RCC 7860 (cell line): Measurements from ENCODE around the gene LPAR1.

Experiments used
- DNase-seq: peaks from one replicate; pipeline ENCODE4 v3.0.0-alpha.2; 2015; ENCODE audit warnings: low spot score
- FAIRE-seq: peaks from 2 replicates; lab custom pipeline; 2012; peaks lifted over from hg19 to GRCh38; lab: Jason Lieb, UNC

LPAR1 gene

DNA sequence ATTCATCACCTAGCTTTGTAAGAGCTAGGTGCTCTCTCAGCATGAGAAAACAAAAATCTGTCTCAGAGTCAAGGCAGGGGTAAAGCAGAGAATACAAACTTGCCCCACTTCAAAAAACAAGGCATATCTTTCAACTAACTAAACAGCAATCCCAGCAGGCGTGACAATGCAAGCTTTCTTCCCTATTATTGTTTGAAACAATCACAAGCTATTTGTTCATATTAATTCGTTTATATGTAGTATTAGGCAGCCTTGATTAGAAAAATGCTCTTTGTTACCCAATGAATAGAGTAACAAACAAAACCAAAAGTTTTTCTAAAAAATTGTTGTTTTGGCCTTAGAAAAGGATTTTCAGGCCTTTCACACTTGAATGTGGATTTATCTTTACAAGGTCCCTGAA is 71.1 kb downstream of the LPAR1 start:
- FAIRE-seq (no peak), DNase-seq (no peak)

DNA sequence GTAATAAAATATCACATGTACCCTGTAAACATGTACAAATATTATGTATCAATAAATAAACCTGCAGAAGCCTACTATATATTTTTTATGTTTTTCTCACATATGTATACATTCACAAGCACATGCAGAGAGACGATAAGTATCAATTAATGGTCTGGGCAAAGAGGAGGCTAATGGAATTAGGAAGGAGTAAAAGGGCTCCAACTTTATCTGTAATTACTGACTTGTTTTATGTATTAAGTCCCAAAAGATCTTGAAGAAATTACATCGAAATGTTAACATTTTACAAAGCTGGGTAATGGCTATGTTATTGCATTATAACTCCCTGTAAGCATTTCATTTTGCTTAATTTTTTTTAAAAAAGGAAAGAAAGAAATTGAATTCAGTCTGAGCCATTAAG is 78.0 kb downstream of the LPAR1 start:
- DNase-seq (no peak), FAIRE-seq (no peak)

DNA sequence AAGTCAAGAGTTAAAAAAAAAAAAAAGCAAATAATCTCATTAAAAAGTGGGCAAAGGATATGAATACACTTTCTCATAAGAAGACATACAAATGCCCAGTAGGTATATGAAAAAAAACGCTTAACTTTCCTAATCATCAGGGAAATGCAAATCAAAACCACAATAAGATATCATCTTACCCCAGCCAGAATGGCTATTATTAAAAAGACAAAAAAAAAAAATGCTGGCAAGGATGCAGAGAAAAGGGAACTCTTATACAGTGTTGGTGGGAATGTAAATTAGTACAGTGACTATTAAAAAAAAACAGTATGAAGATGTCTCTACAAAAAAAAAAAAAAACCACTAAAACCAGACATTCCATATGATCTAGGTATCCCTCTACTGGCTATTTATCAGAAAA is 79.4 kb downstream of the LPAR1 start:
- DNase-seq (no peak), FAIRE-seq (no peak)

- FAIRE-seq (peak; percentile 66), DNase-seq (no peak)
These were observed 83.4 kb downstream of the LPAR1 start for GRCh38 chr9:110954822-110955291.

DNA sequence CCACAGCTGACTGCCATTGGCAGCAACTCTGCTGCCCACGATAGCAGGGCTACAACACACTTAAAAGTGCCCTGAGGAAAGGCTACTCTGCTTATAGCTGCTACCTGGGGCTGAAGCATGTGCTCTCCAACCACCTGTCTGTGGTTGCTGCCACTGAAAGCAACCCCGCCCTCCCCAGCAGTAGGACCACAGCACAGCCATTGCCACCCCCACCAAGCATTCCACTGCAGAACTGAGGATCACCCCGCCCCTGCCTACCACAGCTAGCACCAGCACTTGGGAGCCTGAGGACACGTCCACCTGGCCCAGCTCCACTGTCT is 85.8 kb downstream of the LPAR1 start:
- FAIRE-seq (no peak), DNase-seq (no peak)

DNA sequence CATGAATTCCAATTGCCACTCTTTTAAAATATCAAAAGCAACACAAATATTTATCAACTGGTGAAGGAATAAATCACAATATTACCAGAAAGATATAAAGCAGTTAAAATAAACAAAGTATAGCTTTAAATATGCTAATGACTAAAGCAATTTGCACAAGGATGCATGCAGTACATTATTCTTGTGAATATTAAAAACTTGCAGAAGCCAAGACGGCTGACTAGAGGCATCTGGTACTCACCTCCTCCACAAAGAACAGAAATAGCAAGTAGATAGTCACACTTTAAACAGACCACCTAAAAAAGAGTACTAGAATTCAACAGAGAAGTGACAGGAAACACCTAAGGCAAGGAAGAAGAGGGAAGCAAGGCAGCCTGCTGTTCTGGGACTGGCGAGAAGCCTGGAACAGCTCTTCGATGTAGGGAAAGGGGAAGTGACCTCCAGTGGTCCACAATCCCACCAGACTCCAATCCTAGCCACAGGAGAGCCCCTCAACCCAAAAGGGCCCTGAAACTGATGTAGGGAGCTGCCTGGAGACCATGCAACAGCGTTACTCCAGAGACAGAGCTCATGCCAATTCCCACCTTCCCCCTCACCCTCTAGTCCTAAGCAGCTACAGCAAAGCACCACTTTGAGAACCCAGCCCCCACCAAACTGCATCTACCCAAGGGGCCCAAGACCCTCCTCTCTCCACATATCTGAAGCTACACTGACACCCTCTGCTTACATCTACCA is 86.3 kb downstream of the LPAR1 start:
- DNase-seq (no peak), FAIRE-seq (no peak)

DNA sequence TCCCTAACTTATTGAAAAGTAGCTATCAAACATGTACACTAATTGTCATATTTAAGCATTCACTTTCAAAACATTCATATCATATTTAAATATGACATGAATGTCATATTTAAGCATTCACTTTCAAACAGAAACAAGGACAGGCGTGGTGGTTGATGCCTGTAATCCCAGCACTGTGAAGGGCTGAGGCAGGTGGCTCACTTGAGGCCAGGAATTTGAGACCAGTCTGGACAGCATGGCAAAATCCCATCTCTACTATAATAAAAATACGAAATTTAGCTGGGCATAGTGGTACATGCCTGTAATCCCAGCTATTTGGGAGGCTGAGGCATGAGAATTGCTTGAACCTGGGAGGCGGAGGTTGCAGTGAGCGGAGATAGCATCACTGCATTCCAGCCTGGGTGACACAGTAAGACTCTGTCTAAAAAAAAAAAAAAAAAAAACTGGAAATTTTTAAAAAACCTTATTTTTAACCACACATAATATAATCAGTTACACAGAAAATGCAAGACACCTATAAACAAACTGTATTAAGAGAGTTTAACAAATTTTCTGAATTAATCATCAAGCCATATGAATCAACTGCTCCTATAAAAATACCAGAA is 88.1 kb downstream of the LPAR1 start:
- FAIRE-seq, result peak; percentile 40

DNA sequence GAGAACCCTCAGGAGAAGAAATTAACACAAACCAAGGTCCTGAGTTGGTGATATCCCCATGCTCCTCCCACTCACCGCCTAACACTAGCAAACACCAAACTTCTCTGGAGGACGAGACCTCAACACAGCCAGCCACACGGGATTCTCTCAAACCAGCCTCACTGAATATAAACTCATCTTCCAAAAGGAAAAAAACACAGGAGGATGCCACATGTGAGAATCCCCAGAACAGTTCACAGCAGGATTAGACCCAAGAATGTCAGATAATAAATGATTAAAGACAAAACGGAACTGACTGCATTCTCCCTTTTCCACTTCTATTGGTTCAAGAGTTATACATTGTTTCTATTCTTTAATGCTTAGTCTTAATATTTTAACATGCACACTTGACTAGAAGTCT is 89.2 kb downstream of the LPAR1 start:
- no peak for FAIRE-seq
- no peak for DNase-seq

More for the DNA sequence above, 88.1 kb downstream of the LPAR1 start:
- no peak for DNase-seq

DNA sequence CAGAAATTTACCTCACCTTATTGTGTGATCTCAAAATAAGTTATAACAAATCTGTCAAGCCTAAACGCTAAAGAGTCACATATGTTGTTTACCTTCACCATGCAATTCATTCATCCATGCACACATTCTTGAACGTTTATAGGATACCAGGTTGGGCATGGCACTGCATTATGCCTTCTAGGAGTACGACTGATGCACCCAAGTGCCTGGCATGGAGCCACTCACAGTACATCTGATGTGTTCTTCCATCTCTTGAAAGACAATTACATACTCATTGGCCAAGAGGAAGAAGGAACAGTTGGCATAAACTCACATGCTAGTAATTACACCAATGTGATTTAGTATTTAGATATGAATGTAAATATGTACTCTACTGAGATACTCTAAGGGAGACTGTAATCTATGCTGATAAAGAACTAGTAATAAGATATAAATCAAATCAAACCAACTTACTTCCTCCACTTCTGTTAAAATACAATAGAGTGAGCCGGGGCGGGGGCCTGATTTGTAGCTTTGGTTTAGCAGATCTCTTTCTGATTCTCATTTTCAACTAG is 90.7 kb downstream of the LPAR1 start:
- no peak for FAIRE-seq

GRCh38 chr9:110942522-110942921 is 95.7 kb downstream of the LPAR1 start:
- FAIRE-seq (no peak), DNase-seq (peak; percentile 37)

More for the DNA sequence above, 90.7 kb downstream of the LPAR1 start:
- DNase-seq, result no peak

GRCh38 chr9:110940951-110941557 is 97.2 kb downstream of the LPAR1 start:
- no peak for FAIRE-seq

DNA sequence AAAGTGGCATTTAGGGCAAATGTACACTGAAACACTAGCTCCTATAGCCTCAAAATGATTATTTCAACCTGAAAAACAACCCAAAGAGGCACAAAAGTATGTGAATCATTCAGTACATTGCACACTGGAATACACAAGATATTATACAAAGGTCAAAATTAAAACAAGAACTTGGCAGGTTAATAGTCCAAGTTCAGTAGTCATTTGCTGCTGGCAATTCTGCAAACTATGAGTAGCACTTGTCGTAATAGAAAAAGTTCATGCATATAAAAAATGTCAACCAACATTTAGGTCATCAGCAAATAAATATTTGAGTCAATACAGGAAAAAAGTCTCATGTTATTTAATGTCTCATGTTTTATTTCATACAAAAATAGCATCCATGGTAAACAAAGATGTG is 98.7 kb downstream of the LPAR1 start:
- FAIRE-seq, result no peak
- DNase-seq, result no peak

More at GRCh38 chr9:110940951-110941557, 97.2 kb downstream of the LPAR1 start:
- no peak for DNase-seq

DNA sequence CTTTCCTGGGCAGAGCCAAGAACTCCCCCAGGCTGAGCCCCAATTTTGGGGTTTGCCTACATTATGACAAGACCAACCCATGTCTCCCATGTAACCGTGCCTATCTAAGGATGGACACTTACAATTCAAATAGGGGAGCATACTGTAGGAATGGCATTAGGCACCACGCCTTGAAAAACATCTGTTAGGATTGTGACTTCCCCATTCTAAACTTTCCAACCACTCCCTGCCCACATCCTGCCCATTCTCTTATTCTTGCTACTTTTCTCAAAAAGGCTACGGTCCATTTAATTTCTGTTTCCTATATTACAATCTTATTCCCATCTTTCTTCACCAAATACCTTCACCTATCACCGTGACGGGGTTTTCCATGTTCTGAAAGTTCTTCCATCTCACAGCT is 99.2 kb downstream of the LPAR1 start:
- FAIRE-seq (no peak), DNase-seq (no peak)

GRCh38 chr9:110938242-110938641 is 100.0 kb downstream of the LPAR1 start:
- FAIRE-seq, result no peak
- no peak for DNase-seq

DNA sequence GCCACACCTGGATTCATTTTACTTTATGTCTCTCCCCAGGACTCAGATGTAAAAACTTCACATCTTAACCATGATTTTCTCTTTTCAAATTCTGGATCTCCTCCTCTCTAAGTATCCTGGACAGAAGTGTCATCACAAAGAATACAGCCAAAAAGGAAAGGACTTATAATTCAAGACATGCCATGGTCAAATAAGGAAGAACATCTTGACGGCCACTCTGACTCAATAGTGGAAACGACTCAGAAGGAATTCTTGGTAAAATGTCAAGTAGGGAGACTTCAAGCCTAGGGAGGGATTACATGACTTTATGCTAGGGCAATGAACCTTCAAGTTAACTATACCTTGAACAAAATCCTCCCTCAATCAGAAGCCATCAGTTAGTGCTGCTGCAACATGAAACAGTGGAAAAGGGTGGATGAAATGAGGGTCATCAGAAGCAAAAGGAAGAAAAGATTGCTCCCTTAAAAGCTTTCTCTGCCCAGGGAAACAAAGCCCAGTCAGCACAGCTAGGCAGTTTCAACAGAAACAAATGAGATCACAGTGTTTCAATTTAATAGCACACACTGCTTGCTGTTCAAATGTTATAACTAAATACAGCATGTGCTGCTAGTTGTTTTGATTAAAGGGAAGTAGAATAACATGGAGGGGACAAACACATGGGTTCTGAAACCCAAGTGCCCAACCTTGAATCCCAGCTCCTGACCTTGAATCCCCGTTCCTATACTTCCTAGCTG is 101.4 kb downstream of the LPAR1 start:
- FAIRE-seq (no peak), DNase-seq (peak; percentile 27)

GRCh38 chr9:110936237-110936636 is 102.0 kb downstream of the LPAR1 start:
- no peak for FAIRE-seq
- no peak for DNase-seq

DNA sequence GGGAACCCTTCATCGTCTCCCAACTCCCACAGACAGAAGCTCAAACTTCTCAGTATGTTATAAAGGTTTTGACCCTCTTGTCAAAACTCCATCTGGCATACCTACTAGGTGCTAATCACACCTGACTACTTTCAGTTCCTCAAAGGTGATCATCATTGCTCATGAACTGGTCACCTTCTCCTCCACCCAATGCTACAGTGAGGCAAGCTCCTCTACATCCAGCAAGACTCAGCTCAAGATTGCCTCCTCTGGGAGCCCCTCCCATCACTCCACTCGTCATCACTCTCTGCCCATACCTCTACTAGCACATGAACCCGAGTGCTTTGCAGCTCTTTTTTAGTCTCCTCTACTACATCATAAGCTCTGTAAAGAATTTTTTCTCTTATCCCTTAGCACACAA is 102.4 kb downstream of the LPAR1 start:
- no peak for DNase-seq
- FAIRE-seq, result no peak

DNA sequence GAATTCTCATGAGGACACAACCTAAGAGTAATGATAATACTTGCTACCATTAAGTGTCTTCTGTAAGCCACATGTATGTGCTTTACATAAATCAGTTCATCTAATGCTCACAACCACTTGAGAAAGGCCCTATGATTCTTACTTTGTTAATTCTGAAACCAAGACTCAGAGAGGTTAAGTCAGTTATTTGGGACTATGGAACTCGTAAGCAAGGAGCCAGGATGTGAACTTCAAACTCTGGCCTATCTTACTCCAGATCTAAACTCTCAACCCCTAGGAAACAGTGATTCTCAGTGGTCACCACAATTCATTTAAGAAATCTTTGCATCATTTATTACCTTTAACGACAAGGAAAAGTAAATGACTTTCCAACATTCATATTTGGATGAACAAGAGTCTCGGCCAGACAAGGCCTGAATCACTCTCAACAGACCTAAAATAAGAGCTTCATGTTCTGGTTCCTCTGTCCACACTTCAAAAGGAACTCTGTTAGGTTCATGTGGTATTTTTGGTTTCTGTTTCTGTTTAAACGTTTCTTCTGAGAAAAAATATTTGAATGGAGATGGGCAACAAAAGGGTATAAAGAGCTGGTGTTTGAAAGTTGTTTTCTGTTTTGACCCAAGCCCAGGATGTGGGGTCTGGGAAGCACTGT is 104.8 kb downstream of the LPAR1 start:
- no peak for FAIRE-seq
- DNase-seq, result no peak

- DNase-seq, result no peak
- no peak for FAIRE-seq
These were observed 105.4 kb downstream of the LPAR1 start for GRCh38 chr9:110932863-110933262.

DNA sequence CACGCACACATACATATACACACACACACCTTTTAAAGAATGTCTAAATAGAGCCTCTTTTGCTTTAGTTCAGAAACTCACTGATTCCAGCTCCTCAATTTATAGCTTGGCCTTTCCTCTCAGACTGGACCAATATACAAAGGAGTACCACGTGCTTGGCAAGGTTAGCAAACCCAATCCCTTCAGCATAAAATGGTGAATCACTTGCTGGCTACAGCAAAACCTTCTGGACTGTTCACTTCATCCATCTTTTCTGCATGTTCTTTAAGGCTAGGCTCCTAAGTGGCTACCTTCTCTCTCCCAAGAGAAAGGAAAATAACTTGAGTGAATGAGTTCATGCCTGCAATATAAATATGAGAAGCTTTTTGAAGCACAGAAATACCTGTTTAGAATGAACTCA is 109.7 kb downstream of the LPAR1 start:
- no peak for DNase-seq
- FAIRE-seq, result no peak
